B cell (primary cell): ENCODE measurements around the gene MTERF4. TPM values are rescaled to one million over a fixed set of nuclear protein-coding genes. Genes with fewer than 3 reads are reported as not detected.

Source experiments
- ATAC-seq: fragments of 200-7000 bp; cut with Tn5 transposase; one replicate; pipeline ENCODE4 v1.10.0; 2021; ENCODE audit warnings: low read depth, mild to moderate bottlenecking, moderate number of reproducible peaks, moderate library complexity
- CTCF ChIA-PET: fragments of 350-600 bp; sonication (Branson Sonifier 250); formaldehyde crosslinking; loops from one replicate; lab custom pipeline; 2021; ENCODE audit warnings: antibody characterized with exemption, inconsistent platforms; lab: Charles Lee
- POLR2A ChIA-PET: fragments of 350-600 bp; sonication (Branson Sonifier 250); formaldehyde crosslinking; loops from one replicate; lab custom pipeline; 2021; ENCODE audit warnings: antibody characterized with exemption; lab: Charles Lee
- DNase-seq: peaks from one replicate; pipeline ENCODE4 v3.0.0; 2013
- H2AFZ ChIP-seq: 2 replicates; pipeline ENCODE4 v1.6.1; 2012; ENCODE audit warnings: mild to moderate bottlenecking, low read depth, low read length; ENCODE audit not compliant: insufficient read depth, poor library complexity, severe bottlenecking
- H3K27ac ChIP-seq, 2 donors: 1 replicate in 1 of 2; 2 replicates in 1 of 2; pipeline ENCODE4 v1.5.1; 2012 to 2013; ENCODE audit warnings: low read length in 2 of 2, mild to moderate bottlenecking in 2 of 2, moderate library complexity in 1 of 2
- H3K27me3 ChIP-seq, 4 experiments: fragments of 200-600 bp in 1 of 4; sonication (generic) in 1 of 4; replicated peaks in 1 of 4; 1 replicate in 2 of 4; 2 replicates in 2 of 4; pipeline versions ENCODE4 v1.6.1 to v1.7.0; 2013 to 2016; ENCODE audit warnings: low read length in 3 of 4, mild to moderate bottlenecking in 2 of 4, mixed read lengths in 1 of 4, moderate library complexity in 1 of 4; ENCODE audit not compliant: insufficient read depth in 4 of 4, control insufficient read depth in 3 of 4; ENCODE audit errors: control extremely low read depth in 1 of 4
- H3K36me3 ChIP-seq, 2 experiments: replicated peaks in 1 of 2; 1 replicate in 1 of 2; 2 replicates in 1 of 2; pipeline versions ENCODE4 v1.6.1 to v1.7.1; 2013; ENCODE audit warnings: low read length in 1 of 2; ENCODE audit not compliant: insufficient read depth in 2 of 2, control insufficient read depth in 1 of 2; ENCODE audit errors: control extremely low read depth in 1 of 2, extremely low read depth in 1 of 2
- H3K4me1 ChIP-seq, 2 donors: fragments of 200-600 bp in 1 of 2; sonication (generic) in 1 of 2; 1 replicate in 1 of 2; 2 replicates in 1 of 2; pipeline versions ENCODE4 v1.5.1 to v1.6.1; 2013 to 2017; ENCODE audit warnings: low read length in 2 of 2; ENCODE audit not compliant: control insufficient read depth in 2 of 2, insufficient read depth in 2 of 2
- H3K4me2 ChIP-seq: replicated peaks from 2 replicates; pipeline ENCODE3; 2012; ENCODE audit warnings: mild to moderate bottlenecking, low read depth, low read length; ENCODE audit not compliant: poor library complexity, severe bottlenecking
- H3K4me3 ChIP-seq, 5 experiments: fragments of 200-600 bp in 1 of 5; sonication (generic) in 1 of 5; 1 replicate in 3 of 5; 2 replicates in 2 of 5; pipeline versions ENCODE4 v1.5.1 to v1.7.0; 2011 to 2016; ENCODE audit warnings: low read length in 4 of 5, mild to moderate bottlenecking in 4 of 5, low read depth in 2 of 5, control low read depth in 1 of 5, moderate library complexity in 1 of 5; ENCODE audit not compliant: insufficient read depth in 1 of 5; ENCODE audit errors: control extremely low read depth in 1 of 5, extremely low read depth in 1 of 5
- H3K79me2 ChIP-seq: fragments of 200-600 bp; sonication (generic); one replicate; pipeline ENCODE4 v1.6.0; 2016; ENCODE audit warnings: low read length; ENCODE audit not compliant: control insufficient read depth, insufficient read depth
- H3K9ac ChIP-seq: fragments of 200-600 bp; sonication (generic); 2 replicates; pipeline ENCODE4 v1.6.1; 2017; ENCODE audit warnings: mild to moderate bottlenecking, low read length, moderate library complexity
- H3K9me3 ChIP-seq, 3 donors: one replicate each; pipeline versions ENCODE4 v1.6.1 to v1.7.1; 2013; ENCODE audit warnings: low read length in 2 of 3; ENCODE audit not compliant: control insufficient read depth in 2 of 3, insufficient read depth in 1 of 3; ENCODE audit errors: control extremely low read depth in 1 of 3
- H4K20me1 ChIP-seq: 2 replicates; pipeline ENCODE4 v1.6.0; 2012; ENCODE audit warnings: mild to moderate bottlenecking, low read length; ENCODE audit not compliant: insufficient read depth, control insufficient read depth, poor library complexity, severe bottlenecking
- H3K27ac Mint-ChIP-seq: one replicate; pipeline ENCODE4 v1.8.0; 2021; ENCODE audit warnings: mixed read lengths
- H3K27me3 Mint-ChIP-seq: one replicate; pipeline ENCODE4 v1.8.0; 2021; ENCODE audit warnings: mixed read lengths
- H3K4me1 Mint-ChIP-seq: one replicate; pipeline ENCODE4 v1.8.0; 2021; ENCODE audit warnings: mixed read lengths
- H3K4me3 Mint-ChIP-seq: one replicate; pipeline ENCODE4 v1.8.0; 2021; ENCODE audit warnings: mixed read lengths
- H3K9me3 Mint-ChIP-seq: one replicate; pipeline ENCODE4 v1.8.0; 2022; ENCODE audit warnings: mixed read lengths; ENCODE audit not compliant: insufficient read depth
- EZH2 ChIP-seq: IDR thresholded peaks from 2 replicates; pipeline ENCODE4 v1.6.1; 2012; ENCODE audit warnings: borderline replicate concordance, low read depth, mild to moderate bottlenecking, moderate library complexity, low read length; ENCODE audit not compliant: insufficient read depth, poor library complexity, severe bottlenecking
- WGBS: methylation state at CpG from one replicate; pipeline ENCODE4 v1.1.5; 2013; ENCODE audit warnings: missing lambda C conversion rate; ENCODE audit not compliant: insufficient coverage; 5-methylcytosine and 5-hydroxymethylcytosine counted together
- intact Hi-C: fragments of 100-400 bp; cut with micrococcal nuclease; formaldehyde crosslinking; loops from one replicate; pipeline ENCODE4 v1.10.0; 2022
- polyA plus RNA-seq: library from polyadenylated mRNA; depleted of rRNA; stranded (reverse); fragments of >200 nt; gene quantifications from 2 replicates; pipeline ENCODE4 v1.2.3, GENCODE V29; 2012
- total RNA-seq, 2 donors: library from RNA; stranded (reverse); fragments of 120-200 nt in 1 of 2; gene quantifications; 1 replicate in 1 of 2; 2 replicates in 1 of 2; pipeline versions ENCODE4 v1.2.3 to v1.2.4, GENCODE V29; 2013 to 2022
- TF ChIP-seq, protein P1 (sequence below): fragments of 200-600 bp; IDR thresholded peaks from one replicate; pipeline ENCODE4 v1.8.0; 2022; ENCODE audit warnings: antibody characterized with exemption, mild to moderate bottlenecking

The MTERF4 gene
- total and polyA plus RNA-seq, 2 donors (not counting 1 experiment from before 2014, with no cell fraction given), result 88.7 to 153 TPM

DNA sequence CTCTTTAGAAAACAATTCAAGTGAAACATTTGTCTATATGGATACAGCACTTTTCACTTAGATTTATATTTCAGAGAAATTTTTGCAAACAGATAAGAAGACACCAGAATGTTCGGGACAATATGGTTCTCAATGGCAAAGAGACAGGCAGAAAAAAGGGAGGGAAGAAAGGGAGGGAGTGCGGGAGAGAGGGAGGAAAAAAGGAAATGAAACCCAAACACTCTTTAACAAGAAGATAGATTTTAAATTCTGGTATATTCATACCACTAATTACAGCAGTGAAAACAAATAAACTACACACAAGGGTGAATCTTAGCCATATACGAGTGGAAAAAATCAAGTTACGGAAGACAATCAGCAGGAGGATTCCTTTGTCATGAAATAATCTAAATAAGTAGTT lies 44.2 kb upstream of the MTERF4 start:
- Histone ChIP-seq H3K79me2 (peaks cover 55% of the 10 kb centered on the region), H3K27me3 (no peaks in the 10 kb centered on the region), H3K9me3 (no peaks in the 10 kb centered on the region), H2AFZ (no peak overlapping the region), H3K36me3 (peaks cover 0 to 17% of the 10 kb centered on the region in 2 experiments), H3K9ac (no peak overlapping the region), H4K20me1 (no peaks in the 10 kb centered on the region), H3K4me2 (no peak overlapping the region), H3K27ac (no peak overlapping the region), H3K4me1 (peaks cover 11 to 16% of the 10 kb centered on the region in 2 donors), H3K4me3 (no peak overlapping the region)
- no peaks in the 10 kb centered on the region for H3K9me3 Mint-ChIP-seq
- no peak overlapping the region for H3K27ac Mint-ChIP-seq
- ATAC-seq, result no peak
- no peak for TF ChIP-seq EZH2
- TF ChIP-seq, protein P1, sequence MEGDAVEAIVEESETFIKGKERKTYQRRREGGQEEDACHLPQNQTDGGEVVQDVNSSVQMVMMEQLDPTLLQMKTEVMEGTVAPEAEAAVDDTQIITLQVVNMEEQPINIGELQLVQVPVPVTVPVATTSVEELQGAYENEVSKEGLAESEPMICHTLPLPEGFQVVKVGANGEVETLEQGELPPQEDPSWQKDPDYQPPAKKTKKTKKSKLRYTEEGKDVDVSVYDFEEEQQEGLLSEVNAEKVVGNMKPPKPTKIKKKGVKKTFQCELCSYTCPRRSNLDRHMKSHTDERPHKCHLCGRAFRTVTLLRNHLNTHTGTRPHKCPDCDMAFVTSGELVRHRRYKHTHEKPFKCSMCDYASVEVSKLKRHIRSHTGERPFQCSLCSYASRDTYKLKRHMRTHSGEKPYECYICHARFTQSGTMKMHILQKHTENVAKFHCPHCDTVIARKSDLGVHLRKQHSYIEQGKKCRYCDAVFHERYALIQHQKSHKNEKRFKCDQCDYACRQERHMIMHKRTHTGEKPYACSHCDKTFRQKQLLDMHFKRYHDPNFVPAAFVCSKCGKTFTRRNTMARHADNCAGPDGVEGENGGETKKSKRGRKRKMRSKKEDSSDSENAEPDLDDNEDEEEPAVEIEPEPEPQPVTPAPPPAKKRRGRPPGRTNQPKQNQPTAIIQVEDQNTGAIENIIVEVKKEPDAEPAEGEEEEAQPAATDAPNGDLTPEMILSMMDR, result no peak
- H3K4me1 Mint-ChIP-seq, result peaks cover 23% of the 10 kb centered on the region
- POLR2A ChIA-PET, result interaction anchor here (0.7 kb wide), 1 partner anchor 53 kb away, joined by 3 read pairs; no protein-coding TSS in a partner anchor
- no peaks in the 10 kb centered on the region for H3K27me3 Mint-ChIP-seq
- CTCF ChIA-PET, result interaction anchor here (1.2 kb wide), 1 partner anchor 10 kb away, joined by 4 read pairs; no protein-coding TSS in a partner anchor
- no peak overlapping the region for H3K4me3 Mint-ChIP-seq
- WGBS, result no CpG with 5 or more reads among the region's 4 CpGs
- intact Hi-C loops, result no loop called here
- DNase-seq, result no peak

DNA sequence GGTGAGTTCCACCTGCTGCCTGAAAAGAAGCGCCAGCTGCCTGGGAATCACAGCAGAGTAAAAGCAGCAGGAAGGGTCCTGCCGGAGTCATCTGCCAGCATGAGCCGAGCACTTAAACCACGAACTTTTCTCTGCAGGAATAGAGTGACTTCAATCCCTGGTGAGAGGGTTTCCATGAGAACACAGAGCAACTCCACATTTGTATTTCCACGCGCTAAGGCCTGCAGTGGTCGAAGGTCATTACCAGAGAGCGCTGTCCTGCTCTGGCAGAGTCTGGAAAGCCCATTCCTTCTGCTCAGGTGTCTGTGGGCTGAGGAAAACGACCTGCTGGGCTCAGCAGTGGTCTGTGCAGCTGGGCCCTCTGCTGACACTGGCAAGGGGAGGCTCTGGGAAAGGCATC lies 40.5 kb upstream of the MTERF4 start:
- 87% methylated on average over 9 of the region's 9 CpGs for WGBS
- POLR2A ChIA-PET, result interaction anchor here (0.6 kb wide), 1 partner anchor 57 kb away, joined by 3 read pairs; no protein-coding TSS in a partner anchor
- Mint-ChIP-seq H3K4me1 (peaks cover 4% of the 10 kb centered on the region), H3K27ac (no peak overlapping the region), H3K4me3 (no peak overlapping the region), H3K9me3 (no peaks in the 10 kb centered on the region), H3K27me3 (no peaks in the 10 kb centered on the region)
- Histone ChIP-seq H3K27me3 (no peaks in the 10 kb centered on the region), H2AFZ (no peak overlapping the region), H3K9ac (no peak overlapping the region), H3K4me2 (no peak overlapping the region), H3K36me3 (peaks cover 0 to 22% of the 10 kb centered on the region in 2 experiments), H3K9me3 (no peaks in the 10 kb centered on the region), H3K4me1 (no peaks in the 10 kb centered on the region), H3K4me3 (no peak overlapping the region), H4K20me1 (no peaks in the 10 kb centered on the region), H3K79me2 (peaks cover 36% of the 10 kb centered on the region), H3K27ac (no peak overlapping the region)
- intact Hi-C loops, result no loop called here
- CTCF ChIA-PET, result no interaction called here
- DNase-seq, result no peak
- no peak for ATAC-seq
- no peak for TF ChIP-seq EZH2
- TF ChIP-seq, protein P1, result no peak
